EL (cell line): Measurements from ENCODE around the gene MTHFR.

Source experiments
- DNase-seq: peaks from one replicate; pipeline ENCODE4 v3.0.0-alpha.2; 2016

The MTHFR gene

GRCh38 chr1:11796036-11796828 lies 9.5 kb downstream of the MTHFR start:
- DNase-seq = peak; percentile 29

GRCh38 chr1:11795238-11795890 lies 10.4 kb downstream of the MTHFR start:
- no peak for DNase-seq

GRCh38 chr1:11794446-11795237 lies 11.1 kb downstream of the MTHFR start:
- no peak for DNase-seq

DNA sequence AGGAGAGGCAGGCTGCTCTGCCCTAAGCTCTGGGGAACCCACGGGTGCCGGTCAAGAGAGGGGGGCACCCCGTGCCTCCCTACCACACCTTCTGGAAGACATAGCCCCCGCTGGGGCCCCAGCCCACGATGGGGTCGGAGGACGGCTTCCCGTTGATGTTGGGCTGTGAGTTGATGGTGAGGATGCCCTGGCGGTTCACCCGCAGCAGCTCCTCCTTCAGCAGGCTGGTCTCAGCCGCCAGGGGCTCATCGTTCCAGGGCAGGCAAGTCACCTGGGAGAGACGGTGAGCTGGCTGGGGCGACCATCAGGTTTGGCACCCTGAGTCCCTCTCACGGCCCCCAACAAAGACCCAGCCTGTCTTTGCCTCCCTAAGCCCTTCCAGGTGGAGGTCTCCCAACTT lies 11.9 kb downstream of the MTHFR start:
- no peak for DNase-seq

DNA sequence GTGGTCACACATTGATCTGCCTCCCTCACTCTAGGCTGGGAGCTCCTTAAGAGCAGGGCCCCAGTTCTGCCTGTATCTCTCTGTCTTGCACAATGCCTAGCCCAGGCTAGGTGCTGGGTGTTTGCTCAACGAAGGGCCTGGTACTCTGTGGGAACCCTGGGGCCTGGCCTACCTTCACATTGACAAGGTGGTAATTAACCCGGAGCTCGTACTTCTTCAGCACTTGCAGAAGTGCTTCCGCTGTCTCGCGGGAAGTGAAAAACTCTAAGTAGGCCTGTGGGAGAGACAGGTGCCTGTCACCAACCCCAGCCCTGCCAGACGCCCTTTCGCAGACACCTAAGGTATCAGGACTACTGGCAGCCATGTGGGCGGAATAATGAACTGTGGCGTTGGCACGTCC lies 13.7 kb downstream of the MTHFR start:
- DNase-seq = no peak

DNA sequence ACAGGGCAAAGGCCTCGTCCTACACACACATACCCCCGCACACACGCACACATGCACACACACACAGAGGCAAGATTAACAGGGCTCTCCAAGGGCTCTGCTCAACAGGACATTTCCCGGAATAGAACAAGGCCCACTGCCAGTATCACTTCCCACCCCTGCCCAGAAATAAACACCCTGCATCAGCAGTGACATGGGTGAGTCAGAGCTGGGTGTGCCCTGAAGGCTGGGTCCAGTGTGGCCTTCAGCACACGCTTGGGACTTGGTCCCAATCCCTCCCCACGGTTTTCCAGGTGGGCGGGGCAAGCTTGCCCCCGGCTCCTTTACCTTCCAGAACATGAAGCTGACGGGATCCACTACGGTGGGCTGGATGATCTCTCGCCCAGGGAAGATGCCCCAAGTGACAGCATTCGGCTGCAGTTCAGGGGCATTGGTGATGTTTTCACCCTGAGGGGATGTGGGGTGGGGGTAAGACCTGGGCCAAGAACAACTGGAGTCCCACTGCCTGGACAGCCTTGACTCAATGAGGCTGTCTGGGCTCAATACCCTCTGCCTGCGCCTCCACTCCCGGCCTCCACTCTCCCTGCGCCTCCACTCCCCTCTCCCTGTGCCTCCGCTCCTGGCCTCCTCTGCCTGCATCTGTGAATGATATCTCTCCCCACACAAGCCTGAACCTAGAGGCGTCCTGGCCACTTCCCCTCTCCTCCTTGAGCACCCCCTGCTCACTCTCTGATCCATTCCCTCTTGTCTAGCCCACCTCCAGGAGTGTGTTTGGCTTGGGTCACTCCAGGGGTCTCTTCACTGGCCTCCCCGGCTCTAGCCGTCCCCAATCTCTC lies 14.7 kb downstream of the MTHFR start:
- DNase-seq = peak; percentile 86

GRCh38 chr1:11790101-11790879 lies 15.5 kb downstream of the MTHFR start:
- DNase-seq = no peak

DNA sequence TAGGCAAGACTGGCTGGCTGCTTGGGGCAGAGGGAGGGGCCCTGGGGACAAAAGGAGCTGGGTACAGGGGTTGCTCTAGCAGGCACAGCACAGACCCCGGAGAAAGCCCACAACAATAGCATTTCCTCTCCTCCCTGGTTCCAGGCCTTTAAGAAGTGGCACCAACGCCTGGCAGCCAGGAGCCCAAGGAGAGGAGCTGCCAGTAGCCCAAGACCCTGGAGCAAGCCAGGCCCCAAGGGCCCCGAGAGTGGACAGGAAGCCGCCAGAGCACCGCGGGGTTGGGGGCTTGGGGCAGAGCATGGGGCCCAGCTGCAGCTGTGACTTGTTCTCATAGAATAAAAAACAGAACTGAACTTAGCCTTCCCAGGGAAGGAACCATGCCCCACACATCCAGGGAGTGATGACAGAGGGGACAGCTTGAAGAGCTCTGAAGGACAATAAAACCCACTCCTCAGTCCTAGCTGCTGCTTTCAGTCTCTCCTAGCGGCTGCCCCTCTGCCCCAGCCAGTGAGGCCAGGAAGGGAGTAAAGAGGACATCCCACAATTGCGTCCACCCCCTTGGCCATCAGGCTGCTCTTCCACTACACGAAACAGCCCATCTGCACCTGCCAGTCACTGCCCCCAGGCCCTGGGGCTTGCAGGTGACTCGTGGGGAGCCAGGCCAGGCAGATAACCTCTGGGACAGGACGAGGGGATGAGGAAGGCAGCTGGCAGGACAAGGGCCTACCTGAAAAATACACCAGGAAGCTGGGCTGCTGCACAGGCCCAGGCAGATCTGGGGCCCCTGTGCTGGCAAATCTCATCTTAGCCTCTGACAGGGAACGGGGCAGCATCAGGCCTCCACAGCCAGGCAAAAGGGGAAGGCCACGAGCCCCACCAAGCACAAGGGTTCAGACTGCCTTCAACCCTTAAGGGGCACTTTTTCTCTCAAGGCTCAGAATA lies 16.4 kb downstream of the MTHFR start:
- no peak for DNase-seq

GRCh38 chr1:11788549-11789053 lies 17.2 kb downstream of the MTHFR start:
- DNase-seq = no peak

- DNase-seq = no peak
These were observed 17.8 kb downstream of the MTHFR start for GRCh38 chr1:11787804-11788436.

DNA sequence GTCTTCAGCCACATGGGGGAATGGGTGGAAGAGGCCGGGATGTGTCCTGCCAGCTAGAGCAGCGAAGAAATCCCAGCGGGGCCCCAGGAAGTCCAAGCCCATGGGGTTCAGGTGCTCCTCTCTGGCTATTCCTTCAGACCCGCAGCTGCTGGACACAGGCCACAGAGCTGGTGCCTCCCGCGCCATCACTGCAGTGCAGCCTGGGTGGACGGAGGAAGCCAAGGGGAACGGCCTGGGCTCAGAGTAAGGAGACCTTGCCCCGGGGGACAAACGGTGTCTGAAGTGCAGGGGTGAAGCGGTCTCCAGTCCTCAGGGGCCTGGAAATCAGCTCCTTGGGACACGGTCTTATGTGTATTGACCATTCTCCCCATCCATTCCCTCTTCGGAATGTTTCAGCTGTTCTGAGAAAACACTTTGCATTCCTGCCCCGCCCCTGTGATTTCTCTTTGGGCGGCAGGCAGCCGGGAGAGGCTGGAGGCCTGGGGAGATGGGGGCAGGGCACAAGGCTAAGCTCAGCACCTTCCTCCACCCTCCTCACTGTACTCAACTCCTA lies 18.4 kb downstream of the MTHFR start:
- DNase-seq = peak; percentile 58

DNA sequence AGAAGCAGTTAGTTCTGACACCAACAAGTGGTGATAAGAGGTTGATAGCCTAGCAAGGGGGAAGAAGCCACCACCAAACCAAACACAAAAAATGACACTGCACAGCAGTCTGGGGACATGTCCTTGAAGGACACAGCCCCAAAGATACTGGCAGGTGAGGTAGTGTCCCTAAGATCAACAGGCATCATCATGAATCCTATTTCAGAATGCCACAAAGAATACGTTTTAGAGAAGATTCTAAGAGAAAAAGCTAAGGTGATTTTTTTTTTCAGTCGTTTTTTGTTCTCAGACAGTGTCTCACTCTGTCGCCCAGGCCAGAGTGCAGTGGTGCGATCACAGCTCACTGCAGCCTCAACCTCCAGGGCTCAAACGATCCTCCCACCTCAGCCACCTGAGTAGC lies 19.6 kb downstream of the MTHFR start:
- DNase-seq = no peak

- peak; percentile 69 for DNase-seq
These were observed 20.6 kb downstream of the MTHFR start for GRCh38 chr1:11784993-11785769.

DNA sequence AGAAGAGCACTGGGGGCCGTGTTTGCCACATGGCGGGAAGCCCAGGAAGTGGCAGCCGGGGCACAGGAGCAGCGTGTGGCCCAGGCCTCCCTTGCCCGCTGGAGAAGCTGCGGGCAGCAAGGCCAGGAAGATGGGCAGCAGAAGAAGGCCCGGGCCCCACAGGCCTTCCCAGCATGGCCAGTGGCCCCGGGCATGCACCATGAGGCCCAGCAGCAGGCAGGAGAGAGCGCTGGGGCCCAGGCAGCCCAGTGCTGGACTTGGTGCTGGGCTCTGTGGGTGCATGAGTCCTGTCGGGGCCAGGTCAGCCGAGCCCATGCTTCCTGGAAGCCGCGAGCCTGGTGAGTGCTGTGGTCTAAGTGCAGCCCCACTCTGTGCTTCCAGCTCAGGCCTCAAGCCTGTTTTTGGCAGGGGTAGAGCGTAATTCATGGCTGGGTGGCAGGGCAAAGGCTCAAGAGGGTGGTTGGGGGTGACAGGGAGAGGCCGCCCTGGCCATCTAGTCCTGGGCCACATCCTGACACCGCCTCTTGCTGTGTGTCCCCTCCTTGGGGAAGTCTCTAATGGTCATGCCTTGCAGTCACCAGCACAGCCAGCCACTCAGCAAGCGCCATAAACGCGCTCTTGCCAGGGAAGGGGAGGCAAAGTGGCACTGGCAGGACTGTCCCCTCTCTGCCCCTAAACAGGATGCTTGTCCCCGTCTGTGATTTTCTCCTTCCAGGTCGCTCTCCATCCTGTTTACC lies 21.3 kb downstream of the MTHFR start:
- no peak for DNase-seq

DNA sequence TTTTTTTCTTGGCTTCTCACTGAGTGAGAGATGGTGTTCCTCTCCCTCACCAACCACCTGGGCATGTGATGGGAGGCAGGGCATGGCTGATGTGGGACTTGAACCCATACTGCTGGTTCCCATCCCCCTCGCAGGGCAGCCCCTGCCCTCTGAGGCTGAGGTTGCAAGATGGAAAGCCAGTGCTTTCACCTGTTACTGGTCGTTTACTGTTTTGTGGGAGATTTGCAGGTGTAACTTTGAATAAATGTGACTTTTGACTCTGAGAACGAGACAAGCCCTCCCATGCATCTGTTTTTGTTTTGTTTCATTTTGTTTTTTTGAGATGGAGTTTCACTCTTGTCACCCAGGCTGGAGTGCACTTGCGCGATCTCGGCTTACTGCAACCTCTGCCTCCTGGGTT lies 22.2 kb downstream of the MTHFR start:
- no peak for DNase-seq

DNA sequence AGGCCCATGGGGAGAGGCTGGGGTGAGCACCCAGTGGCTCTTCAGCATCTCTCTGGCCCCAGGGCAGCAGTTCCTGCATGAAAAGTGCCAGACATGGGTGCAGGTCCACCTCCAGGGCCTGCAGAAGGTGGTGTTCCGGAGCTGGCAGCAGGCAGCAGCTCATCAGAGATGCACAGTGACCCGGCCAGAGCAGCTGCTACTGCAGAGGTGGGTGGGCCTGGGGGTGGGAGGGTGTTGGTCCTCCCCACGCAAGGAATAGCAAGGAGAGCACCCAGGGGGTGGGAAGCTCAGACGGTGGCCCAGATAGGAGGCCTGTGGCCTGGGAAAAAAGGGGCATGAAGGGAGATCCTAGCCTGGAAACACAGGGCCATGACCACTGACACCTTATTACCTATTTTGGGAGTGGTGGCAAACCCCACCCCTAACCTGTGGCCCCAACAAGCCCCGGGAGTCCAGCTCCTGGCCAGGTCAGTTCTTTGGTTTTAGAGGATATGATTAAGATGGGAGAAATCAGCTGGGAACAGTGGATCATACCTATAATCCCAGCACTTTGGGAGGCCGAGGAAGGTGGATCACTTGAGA lies 23.5 kb downstream of the MTHFR start:
- DNase-seq = no peak

GRCh38 chr1:11781297-11781696 lies 24.5 kb downstream of the MTHFR start:
- DNase-seq = no peak
